ENCODE measurements around the gene TMEM143. TPM values are rescaled to one million over a fixed set of nuclear protein-coding genes. Genes with fewer than 3 reads are reported as not detected.

The TMEM143 gene
- total RNA-seq, 1 experiment from 2014 or later = 24.8 TPM

GRCh38 chr19:48396824-48397176, 33.1 kb upstream of the TMEM143 start:
- CTCF ChIA-PET = no interaction called here

GRCh38 chr19:48396016-48396823, 32.5 kb upstream of the TMEM143 start:
- CTCF ChIA-PET = no interaction called here
- Histone ChIP-seq H2AFZ (no peak overlapping the region), H3K79me2 (ENCODE audit: low read depth) (peaks cover 32% of the 10 kb centered on the region), H3K4me2 (peak overlapping the region; percentile 98; the same call in 1 of the 2 replicates), H3K4me1 (replicated peaks; ENCODE audit: insufficient read depth) (peaks cover 22% of the 10 kb centered on the region), H4K20me1 (ENCODE audit: insufficient read depth) (peaks cover 14% of the 10 kb centered on the region), H3K9me2 (ENCODE audit: insufficient read depth) (no peaks in the 10 kb centered on the region), H3K27me3 (ENCODE audit: insufficient read depth, low read depth) (peaks cover 11% of the 10 kb centered on the region), H3F3A (ENCODE audit: insufficient read depth, low read depth) (peaks cover 57% of the 10 kb centered on the region), H3K4me3 (no peak overlapping the region), H3K36me3 (ENCODE audit: low read depth) (no peaks in the 10 kb centered on the region), H3K27ac (no peak overlapping the region), H3K9me3 (ENCODE audit: insufficient read depth, low read depth) (no peaks in the 10 kb centered on the region)
- POLR2A ChIA-PET (ENCODE audit: unreplicated experiment) = no interaction called here
- no peak for DNase-seq
- TF ChIP-seq CTCF (conservative IDR thresholded peaks at IDR 0.05) (no peak), EZH2 (IDR thresholded peaks at IDR 0.05; ENCODE audit: low read depth) (no peak)
- BruUV-seq (replicated peaks) = no TSS peak
- intact Hi-C loops (cut with micrococcal nuclease; ENCODE audit: unreplicated experiment) = loop anchor here (5.0 kb wide), 1 partner anchor 71 kb away; the partner anchor contains the start of gene CYTH2

More at GRCh38 chr19:48396824-48397176, 33.1 kb upstream of the TMEM143 start:
- peaks cover 63% of the 10 kb centered on the region for H3F3A ChIP-seq (ENCODE audit: insufficient read depth, low read depth)
- H3K27me3 ChIP-seq (ENCODE audit: insufficient read depth, low read depth) = peaks cover 11% of the 10 kb centered on the region
- H3K4me3 ChIP-seq = peak overlapping the region; percentile 95; the same call in 1 of the 2 replicates
- peaks cover 20% of the 10 kb centered on the region for H4K20me1 ChIP-seq (ENCODE audit: insufficient read depth)
- no peak for TF ChIP-seq CTCF (conservative IDR thresholded peaks at IDR 0.05)
- TF ChIP-seq EZH2 (IDR thresholded peaks at IDR 0.05; ENCODE audit: low read depth) = no peak
- intact Hi-C loops (cut with micrococcal nuclease; ENCODE audit: unreplicated experiment) = loop anchor here (1.0 to 5.0 kb wide), 2 partner anchors 49 to 71 kb away; partner anchors contain the start of genes CYTH2 and GRWD1
- no peaks in the 10 kb centered on the region for H3K9me3 ChIP-seq (ENCODE audit: insufficient read depth, low read depth)
- H3K36me3 ChIP-seq (ENCODE audit: low read depth) = no peaks in the 10 kb centered on the region
- no peaks in the 10 kb centered on the region for H3K9me2 ChIP-seq (ENCODE audit: insufficient read depth)
- peaks cover 37% of the 10 kb centered on the region for H3K79me2 ChIP-seq (ENCODE audit: low read depth)
- no peak for DNase-seq
- no peak overlapping the region for H3K27ac ChIP-seq
- POLR2A ChIA-PET (ENCODE audit: unreplicated experiment) = no interaction called here
- peak overlapping the region; percentile 98 for H3K4me2 ChIP-seq
- no TSS peak for BruUV-seq (replicated peaks)
- no peak overlapping the region for H2AFZ ChIP-seq
- peaks cover 22% of the 10 kb centered on the region for H3K4me1 ChIP-seq (replicated peaks; ENCODE audit: insufficient read depth)

- H4K20me1 ChIP-seq (ENCODE audit: insufficient read depth) = peaks cover 7% of the 10 kb centered on the region
- no peak overlapping the region for H3K27ac ChIP-seq
- H3K27me3 ChIP-seq (ENCODE audit: insufficient read depth, low read depth) = peaks cover 11% of the 10 kb centered on the region
- H3K4me1 ChIP-seq (replicated peaks; ENCODE audit: insufficient read depth) = peaks cover 20% of the 10 kb centered on the region
- no peaks in the 10 kb centered on the region for H3K9me3 ChIP-seq (ENCODE audit: insufficient read depth, low read depth)
- no peak overlapping the region for H3K4me2 ChIP-seq
- H3F3A ChIP-seq (ENCODE audit: insufficient read depth, low read depth) = peaks cover 50% of the 10 kb centered on the region
- no peak for DNase-seq
- POLR2A ChIA-PET (ENCODE audit: unreplicated experiment) = no interaction called here
- no peak overlapping the region for H3K4me3 ChIP-seq
- BruUV-seq (replicated peaks) = no TSS peak
- no peak overlapping the region for H2AFZ ChIP-seq
- peaks cover 32% of the 10 kb centered on the region for H3K79me2 ChIP-seq (ENCODE audit: low read depth)
- H3K9me2 ChIP-seq (ENCODE audit: insufficient read depth) = no peaks in the 10 kb centered on the region
- no peaks in the 10 kb centered on the region for H3K36me3 ChIP-seq (ENCODE audit: low read depth)
- intact Hi-C loops (cut with micrococcal nuclease; ENCODE audit: unreplicated experiment) = loop anchor here (5.0 kb wide), 1 partner anchor 72 kb away; the partner anchor contains the start of gene CYTH2
- CTCF ChIA-PET = interaction anchor here (0.6 kb wide), 1 partner anchor 63 kb away, joined by 9 read pairs; no protein-coding TSS in a partner anchor
- TF ChIP-seq EZH2 (IDR thresholded peaks at IDR 0.05; ENCODE audit: low read depth) = no peak
- TF ChIP-seq CTCF (conservative IDR thresholded peaks at IDR 0.05) = no peak
Measured at GRCh38 chr19:48395499-48395898, 31.8 kb upstream of the TMEM143 start.
